Measurements from ENCODE around the gene RABGEF1. TPM values are rescaled to one million over a fixed set of nuclear protein-coding genes. Genes with fewer than 3 reads are reported as not detected.

The RABGEF1 gene
- total and polyA plus RNA-seq, 2 of the 8 experiments (the other 6 are each of a cell fraction or from before 2014, with no cell fraction given): 10.2 to 18.0 TPM

GRCh38 chr7:66743920-66744319 is 3.4 kb downstream of the RABGEF1 start:
- Histone ChIP-seq H4K91ac (replicated peaks; ENCODE audit: insufficient read length, low read length) (no peak overlapping the region), H2BK12ac (ENCODE audit: low read depth, low read length) (no peak overlapping the region), H3K9me3 (ENCODE audit: insufficient read depth in 2 of 2, low read depth in 1 of 2, low read length in 1 of 2) (no peaks in the 10 kb centered on the region), H2BK120ac (replicated peaks; ENCODE audit: low read depth, low read length) (no peak overlapping the region), H3K27ac (ENCODE audit: low read depth, low read length) (no peak overlapping the region), H3K4me3 (ENCODE audit: extremely low read depth in 1 of 4, insufficient read depth in 2 of 4, low read depth in 3 of 4, low read length in 4 of 4) (no peak overlapping the region), H4K5ac (ENCODE audit: insufficient read length, low read depth, low read length) (no peak overlapping the region), H4K20me1 (replicated peaks in 1 of 2; ENCODE audit: control insufficient read depth in 1 of 2, insufficient read depth in 2 of 2, low read length in 2 of 2) (peaks cover 0 to 6% of the 10 kb centered on the region in 2 experiments), H3K23me2 (ENCODE audit: low read depth, low read length) (peaks cover 3% of the 10 kb centered on the region; the same call in 1 of the 2 replicates), H2AFZ (ENCODE audit: low read length) (no peak overlapping the region), H3K4ac (replicated peaks; ENCODE audit: insufficient read length, low read depth, low read length) (no peak overlapping the region), H3K56ac (replicated peaks; ENCODE audit: insufficient read length, low read depth, low read length) (no peak overlapping the region), H3K4me1 (replicated peaks in 1 of 4; ENCODE audit: control insufficient read depth in 3 of 4, insufficient read depth in 4 of 4, low read length in 3 of 4) (no peaks in the 10 kb centered on the region), H3K23ac (ENCODE audit: insufficient read length) (no peak overlapping the region), H2AK5ac (ENCODE audit: low read depth, low read length) (no peak overlapping the region), H2BK20ac (ENCODE audit: low read length) (no peak overlapping the region), H2BK5ac (ENCODE audit: low read depth, low read length) (no peak overlapping the region), H3K18ac (ENCODE audit: extremely low read depth, low read length) (no peak overlapping the region), H3K79me1 (ENCODE audit: low read depth, low read length) (peaks cover 4% of the 10 kb centered on the region), H4K8ac (ENCODE audit: extremely low read depth, insufficient read depth, low read length) (no peak overlapping the region), H3K14ac (ENCODE audit: insufficient read length) (no peak overlapping the region), H3K79me2 (ENCODE audit: control insufficient read depth in 1 of 2, insufficient read depth in 2 of 2, low read length in 2 of 2) (peaks cover 5 to 61% of the 10 kb centered on the region in 2 experiments; a peak in 2 of 4 replicates), H3K27me3 (replicated peaks in 1 of 4; ENCODE audit: control insufficient read depth in 3 of 4, extremely low read depth in 1 of 4, insufficient read depth in 3 of 4, low read length in 3 of 4) (no peaks in the 10 kb centered on the region), H3K4me2 (ENCODE audit: insufficient read depth in 1 of 2, low read depth in 2 of 2, low read length in 2 of 2) (no peak overlapping the region), H2BK15ac (ENCODE audit: low read length) (no peak overlapping the region), H3K9ac (replicated peaks in 1 of 4; ENCODE audit: extremely low read depth in 1 of 4, low read depth in 3 of 4, low read length in 3 of 4) (no peak overlapping the region), H3K36me3 (ENCODE audit: control insufficient read depth in 2 of 4, insufficient read depth in 4 of 4, low read length in 3 of 4) (no peaks in the 10 kb centered on the region)
- ChIA-PET POLR2A (ENCODE audit: partially characterized antibody) (interaction anchor here (1.1 to 3.8 kb wide), 3 partner anchors 12 to 152 kb away, joined by 4 to 10 read pairs (median 4); no protein-coding TSS in a partner anchor), CTCF (ENCODE audit: partially characterized antibody) (no interaction called here)
- no peak for FAIRE-seq
- DNase-seq (ENCODE audit: low read depth in 1 of 2, low spot score in 2 of 2): no peak
- TF ChIP-seq CHD1 (IDR thresholded peaks at IDR 0.05; ENCODE audit: low read depth, low read length) (no peak), KDM5A (IDR thresholded peaks at IDR 0.05; ENCODE audit: low read length) (no peak), E2F6 (IDR thresholded peaks at IDR 0.05) (no peak)
- 91% methylated on average over 8 of the region's 9 CpGs; no CpG with 5 or more reads in 1 of the 2 experiments for WGBS, 2 experiments (ENCODE audit: extremely low coverage in 1 of 2, insufficient coverage in 1 of 2, insufficient read length in 1 of 2, insufficient replicate concordance in 2 of 2, low coverage in 1 of 2, low lambda C conversion rate in 2 of 2, missing lambda C conversion rate in 1 of 2)
